Esophagus mucosa (tissue), 1 donor: Measurements from ENCODE around the gene GNG2. TPM values are rescaled to one million over a fixed set of nuclear protein-coding genes. Genes with fewer than 3 reads are reported as not detected.

Source experiments
- ATAC-seq: fragments of 200-7000 bp; cut with Tn5 transposase; one replicate; pipeline ENCODE4 v1.9.1; 2020
- total RNA-seq: library from RNA; stranded (reverse); gene quantifications from one replicate; pipeline ENCODE4 v1.2.4, GENCODE V29; 2023
- donor health status: DM: yes; HTN: yes; CAD: no.

The GNG2 gene
- total RNA-seq: 1.5 TPM

GRCh38 chr14:51860164-51860824 lies at the start of gene GNG2:
Gene GNG2 (plus strand): TSS chr14:51860612. CDS start chr14:51950679, 90,067 bp downstream.
- ATAC-seq: peak; percentile 97

- no peak for ATAC-seq
These were observed 48.7 kb upstream of the GNG2 start for GRCh38 chr14:51811706-51812105.

- no peak for ATAC-seq
These were observed 44.4 kb upstream of the GNG2 start for GRCh38 chr14:51816031-51816430.

- no peak for ATAC-seq
These were observed 43.1 kb upstream of the GNG2 start for GRCh38 chr14:51817326-51817725.

GRCh38 chr14:51818748-51819380 lies 41.5 kb upstream of the GNG2 start:
- no peak for ATAC-seq

- ATAC-seq: no peak
These were observed 38.6 kb upstream of the GNG2 start for GRCh38 chr14:51821822-51822221.

- no peak for ATAC-seq
These were observed 37.9 kb upstream of the GNG2 start for GRCh38 chr14:51822499-51822898.

GRCh38 chr14:51823706-51824105 lies 36.7 kb upstream of the GNG2 start:
- ATAC-seq: no peak

- no peak for ATAC-seq
These were observed 36.2 kb upstream of the GNG2 start for GRCh38 chr14:51824191-51824590.

GRCh38 chr14:51825926-51826325 lies 34.5 kb upstream of the GNG2 start:
- no peak for ATAC-seq

GRCh38 chr14:51828017-51828797 lies 32.2 kb upstream of the GNG2 start:
- peak; percentile 80 for ATAC-seq

GRCh38 chr14:51834240-51834639 lies 26.2 kb upstream of the GNG2 start:
- no peak for ATAC-seq

GRCh38 chr14:51836417-51836816 lies 24.0 kb upstream of the GNG2 start:
- ATAC-seq: no peak

GRCh38 chr14:51844081-51844881 lies 16.1 kb upstream of the GNG2 start:
- ATAC-seq: no peak

- no peak for ATAC-seq
These were observed 14.6 kb upstream of the GNG2 start for GRCh38 chr14:51845811-51846210.

- peak; percentile 82 for ATAC-seq
These were observed 13.6 kb upstream of the GNG2 start for GRCh38 chr14:51846631-51847488.

GRCh38 chr14:51847489-51847796 lies 13.0 kb upstream of the GNG2 start:
- no peak for ATAC-seq

GRCh38 chr14:51848120-51848519 lies 12.3 kb upstream of the GNG2 start:
- peak; percentile 10 for ATAC-seq

- ATAC-seq: peak; percentile 40
These were observed 11.3 kb upstream of the GNG2 start for GRCh38 chr14:51849097-51849496.

- no peak for ATAC-seq
These were observed 9.8 kb upstream of the GNG2 start for GRCh38 chr14:51850651-51851050.

- ATAC-seq: no peak
These were observed 7.9 kb upstream of the GNG2 start for GRCh38 chr14:51852541-51852940.

- no peak for ATAC-seq
These were observed 5.2 kb upstream of the GNG2 start for GRCh38 chr14:51855234-51855633.
